Muscle layer of colon (tissue), 2 donors: Measurements from ENCODE around the gene MARS1.
"Not testable (repeated sequence)": the region's sequence is repeated elsewhere in the genome, so short reads cannot be mapped to it uniquely, and the experiment has no call there.

Experiments
- H3K27ac ChIP-seq: one replicate; pipeline ENCODE4 v1.7.0; 2013; ENCODE audit warnings: low read depth, mild to moderate bottlenecking, low read length, moderate library complexity
- H3K27me3 ChIP-seq, 2 donors: one replicate each; pipeline ENCODE4 v1.7.0; 2013; ENCODE audit warnings: low read length in 2 of 2, mild to moderate bottlenecking in 2 of 2; ENCODE audit not compliant: insufficient read depth in 2 of 2, control insufficient read depth in 1 of 2
- H3K36me3 ChIP-seq: one replicate; pipeline ENCODE4 v1.7.0; 2013; ENCODE audit warnings: mild to moderate bottlenecking, low read length; ENCODE audit not compliant: insufficient read depth
- H3K4me1 ChIP-seq: one replicate; pipeline ENCODE4 v1.7.0; 2013; ENCODE audit warnings: mild to moderate bottlenecking, low read length; ENCODE audit not compliant: insufficient read depth
- H3K4me3 ChIP-seq, 2 donors: one replicate each; pipeline ENCODE4 v1.7.0; 2013; ENCODE audit warnings: low read length in 2 of 2, low read depth in 1 of 2, mild to moderate bottlenecking in 1 of 2, moderate library complexity in 1 of 2
- H3K9ac ChIP-seq: one replicate; pipeline ENCODE4 v1.7.0; 2013; ENCODE audit warnings: low read length
- H3K9me3 ChIP-seq: one replicate; pipeline ENCODE4 v1.7.0; 2013; ENCODE audit warnings: mild to moderate bottlenecking, low read length
- donor health status: abdominal sarcoma.
- donor health status: Adenocarcinoma of cecum.

Gene MARS1

DNA sequence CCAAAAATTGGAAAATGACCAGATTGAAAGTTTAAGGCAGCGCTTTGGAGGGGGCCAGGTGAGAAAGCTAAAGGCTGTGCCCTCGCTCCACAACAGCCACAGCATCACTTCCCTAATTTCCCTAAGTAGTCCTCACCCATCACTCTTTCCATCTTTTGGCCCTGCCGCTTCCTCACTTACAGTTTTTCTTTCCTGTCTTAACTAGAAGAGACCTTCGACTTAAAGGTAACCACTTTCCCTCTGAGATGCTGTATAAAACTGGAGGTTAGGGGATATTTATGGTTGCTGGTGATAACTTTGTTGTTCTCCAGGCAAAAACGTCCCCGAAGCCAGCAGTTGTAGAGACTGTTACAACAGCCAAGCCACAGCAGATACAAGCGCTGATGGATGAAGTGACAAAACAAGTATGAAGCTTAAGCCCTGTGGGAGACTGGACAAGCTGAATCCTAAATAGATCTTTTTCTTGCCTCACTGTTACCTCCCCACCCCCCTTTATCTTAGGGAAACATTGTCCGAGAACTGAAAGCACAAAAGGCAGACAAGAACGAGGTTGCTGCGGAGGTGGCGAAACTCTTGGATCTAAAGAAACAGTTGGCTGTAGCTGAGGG, 28.2 kb downstream of the MARS1 start:
- no peak overlapping the region for H3K27ac ChIP-seq
- H3K27me3 ChIP-seq: no peaks in the 10 kb centered on the region
- H3K4me1 ChIP-seq: peaks cover 30% of the 10 kb centered on the region
- H3K9ac ChIP-seq: no peak overlapping the region
- H3K4me3 ChIP-seq: no peak overlapping the region
- H3K36me3 ChIP-seq: peaks cover 59% of the 10 kb centered on the region
- no peaks in the 10 kb centered on the region for H3K9me3 ChIP-seq

DNA sequence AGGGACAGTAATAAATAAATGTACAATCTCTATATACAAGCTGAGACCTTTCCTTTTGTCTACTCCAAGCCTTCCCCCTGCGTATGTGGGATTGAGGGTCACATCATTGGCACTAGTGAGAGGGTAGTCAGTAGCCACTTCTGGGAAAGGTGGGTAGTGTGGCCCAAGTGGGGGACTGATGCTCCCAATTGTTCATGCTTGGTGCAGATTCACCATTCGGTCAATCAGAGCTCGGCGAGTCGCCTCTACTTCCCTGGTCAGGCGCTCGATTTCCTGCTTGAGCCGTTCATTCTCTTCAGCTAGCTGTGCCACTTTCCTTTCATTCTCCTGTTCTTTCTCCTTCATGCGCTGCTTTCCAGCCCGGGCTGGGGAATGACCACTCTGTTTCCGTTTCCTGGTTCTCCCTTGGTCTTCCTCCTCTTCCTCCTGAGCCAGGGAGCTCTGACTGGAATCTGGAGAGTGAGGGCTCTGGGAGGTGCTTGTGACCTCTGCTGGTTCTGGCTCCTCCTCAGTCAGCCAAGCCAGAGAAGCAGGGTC, 28.8 kb downstream of the MARS1 start:
- Histone ChIP-seq H3K27ac (no peak overlapping the region), H3K36me3 (peaks cover 55% of the 10 kb centered on the region), H3K9ac (no peak overlapping the region)

DNA sequence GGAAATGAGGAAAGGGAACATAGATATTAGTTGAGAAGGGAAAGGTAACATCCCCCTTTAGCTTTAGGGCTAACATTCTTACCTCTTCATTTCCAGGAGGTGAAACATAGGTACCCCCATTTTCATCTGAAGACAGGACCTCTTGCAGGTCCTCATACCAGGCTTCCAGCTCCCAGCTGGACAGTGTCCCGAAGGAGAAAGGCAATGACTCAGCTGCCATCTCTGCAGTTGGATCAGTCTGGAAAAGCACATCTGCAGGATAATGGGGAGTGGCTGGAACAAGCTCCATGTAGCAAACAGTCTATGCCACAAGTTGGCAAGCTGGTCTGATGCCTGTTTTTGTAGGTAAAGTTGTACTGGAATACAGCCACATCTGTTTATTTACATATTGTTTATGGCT, 29.3 kb downstream of the MARS1 start:
- H3K27ac ChIP-seq: peak overlapping the region; percentile 67
- no peak overlapping the region for H3K9ac ChIP-seq
- no peaks in the 10 kb centered on the region for H3K27me3 ChIP-seq
- peaks cover 50% of the 10 kb centered on the region for H3K36me3 ChIP-seq
- no peak overlapping the region for H3K4me3 ChIP-seq
- peaks cover 42% of the 10 kb centered on the region for H3K4me1 ChIP-seq
- H3K9me3 ChIP-seq: no peaks in the 10 kb centered on the region

More for the DNA sequence above, 28.8 kb downstream of the MARS1 start:
- Histone ChIP-seq H3K4me3 (no peak overlapping the region), H3K9me3 (no peaks in the 10 kb centered on the region), H3K4me1 (peaks cover 37% of the 10 kb centered on the region), H3K27me3 (no peaks in the 10 kb centered on the region)

GRCh38 chr12:57517718-57518117, 29.9 kb downstream of the MARS1 start:
- H3K4me3 ChIP-seq: peak overlapping the region in 1 of 2 donors; percentile 89
- not testable (repeated sequence) for H3K9ac ChIP-seq, H3K27me3 ChIP-seq, H3K9me3 ChIP-seq
- peak overlapping the region; percentile 67 for H3K27ac ChIP-seq
- peaks cover 45% of the 10 kb centered on the region for H3K36me3 ChIP-seq
- peaks cover 42% of the 10 kb centered on the region for H3K4me1 ChIP-seq

GRCh38 chr12:57518176-57518919, 30.5 kb downstream of the MARS1 start:
- peak overlapping the region; percentile 88 for H3K27ac ChIP-seq
- H3K4me3 ChIP-seq: peak overlapping the region; percentile 1 to 89
- H3K9me3 ChIP-seq: no peaks in the 10 kb centered on the region
- H3K36me3 ChIP-seq: peaks cover 38% of the 10 kb centered on the region
- H3K9ac ChIP-seq: peak overlapping the region; percentile 97
- peaks cover 44% of the 10 kb centered on the region for H3K4me1 ChIP-seq
- H3K27me3 ChIP-seq: no peaks in the 10 kb centered on the region

DNA sequence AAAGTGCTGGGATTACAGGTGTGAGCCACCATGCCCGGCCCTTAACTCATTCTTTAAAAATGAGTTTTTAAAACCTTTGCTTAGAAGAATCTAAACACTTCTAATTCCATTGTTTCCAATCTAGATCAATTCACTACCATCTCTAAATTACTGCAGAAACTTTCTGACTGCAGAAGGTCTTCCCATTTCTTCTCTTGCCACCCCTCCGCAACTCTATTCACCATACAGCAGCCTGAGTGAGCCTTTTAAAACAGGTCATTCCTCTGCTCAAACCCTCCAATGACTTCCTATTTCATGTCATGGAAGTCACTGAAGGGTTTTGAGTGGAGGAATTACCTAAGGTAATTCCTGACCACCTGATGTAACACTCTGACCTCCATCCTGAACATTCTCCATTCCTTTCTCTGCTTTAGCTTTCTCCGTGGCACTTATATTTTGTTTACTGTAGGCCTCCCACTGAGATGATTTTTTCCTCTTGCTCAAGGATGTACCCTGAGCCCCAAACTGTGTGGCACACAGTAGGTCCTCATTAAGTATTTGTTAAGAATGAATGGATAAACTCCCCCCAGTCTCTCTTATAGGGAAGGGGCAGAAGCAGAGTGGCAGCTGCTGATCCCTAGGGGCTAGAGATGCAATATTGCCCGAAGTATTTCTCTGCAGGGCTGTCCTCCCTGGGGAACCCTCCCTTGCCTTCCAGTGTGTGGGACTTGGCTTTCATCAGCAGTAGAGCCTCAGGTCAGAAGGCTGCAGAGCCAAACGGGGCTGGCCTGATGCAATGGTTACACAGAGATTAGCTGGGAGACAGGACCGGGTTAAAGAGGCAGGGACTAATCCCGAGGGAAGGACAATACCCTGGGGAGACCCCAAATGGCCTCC, 31.3 kb downstream of the MARS1 start:
- H3K9ac ChIP-seq: peak overlapping the region; percentile 97

GRCh38 chr12:57519796-57520052, 31.9 kb downstream of the MARS1 start:
- no peaks in the 10 kb centered on the region for H3K27me3 ChIP-seq
- peaks cover 58% of the 10 kb centered on the region for H3K4me1 ChIP-seq
- H3K36me3 ChIP-seq: peaks cover 37% of the 10 kb centered on the region
- H3K9me3 ChIP-seq: no peaks in the 10 kb centered on the region
- peak overlapping the region; percentile 85 to 89 for H3K4me3 ChIP-seq
- H3K9ac ChIP-seq: peak overlapping the region; percentile 97
- peak overlapping the region; percentile 88 for H3K27ac ChIP-seq

More for the DNA sequence above, 31.3 kb downstream of the MARS1 start:
- Histone ChIP-seq H3K4me1 (peaks cover 52% of the 10 kb centered on the region), H3K36me3 (peaks cover 37% of the 10 kb centered on the region), H3K9me3 (no peaks in the 10 kb centered on the region), H3K4me3 (peak overlapping the region; percentile 85 to 89), H3K27ac (peak overlapping the region; percentile 88), H3K27me3 (no peaks in the 10 kb centered on the region)

GRCh38 chr12:57520053-57520818, 32.4 kb downstream of the MARS1 start, which contains the start of gene DDIT3:
Gene DDIT3, minus strand, starts transcription at chr12:57520514. Its CDS starts 3,108 bp downstream, at chr12:57517406.
- H3K9me3 ChIP-seq: no peaks in the 10 kb centered on the region
- peak within 1 kb of the TSS; percentile 85 to 89 for H3K4me3 ChIP-seq
- peaks cover 63% of the 10 kb centered on the region for H3K4me1 ChIP-seq
- peak within 1 kb of the TSS; percentile 88 for H3K27ac ChIP-seq
- no peaks in the 10 kb centered on the region for H3K27me3 ChIP-seq
- H3K36me3 ChIP-seq: peaks cover 37% of the 10 kb centered on the region
- H3K9ac ChIP-seq: peak within 1 kb of the TSS; percentile 97

DNA sequence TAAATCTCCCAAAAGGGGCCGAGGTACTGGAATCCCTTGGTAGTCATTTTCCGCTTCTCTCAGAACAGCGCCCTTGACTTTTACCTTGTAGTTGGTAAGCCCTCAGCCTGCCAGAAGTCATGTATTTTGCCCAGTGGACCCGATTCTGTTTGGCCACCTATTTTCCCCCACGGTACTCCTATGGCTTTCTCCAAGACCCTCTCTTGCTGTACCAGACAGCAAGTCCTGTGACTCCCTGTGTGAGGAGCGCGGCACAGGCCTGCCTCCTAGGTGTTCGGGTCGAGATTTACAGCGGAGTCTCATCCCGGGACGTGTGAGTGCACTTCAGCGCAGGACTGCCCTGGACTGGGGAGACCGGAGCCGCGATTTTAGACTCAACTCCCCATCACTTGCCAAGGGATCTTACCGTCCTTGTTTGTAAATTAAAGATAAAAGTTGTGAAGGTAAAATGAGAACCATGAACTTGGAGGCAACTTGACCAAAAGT, 33.7 kb downstream of the MARS1 start:
- H3K4me1 ChIP-seq: peaks cover 63% of the 10 kb centered on the region
- H3K27me3 ChIP-seq: no peaks in the 10 kb centered on the region
- peaks cover 36% of the 10 kb centered on the region for H3K36me3 ChIP-seq
- H3K27ac ChIP-seq: peak overlapping the region; percentile 83
- H3K9ac ChIP-seq: peak overlapping the region; percentile 55
- peak overlapping the region in 1 of 2 donors; percentile 58 for H3K4me3 ChIP-seq
- no peaks in the 10 kb centered on the region for H3K9me3 ChIP-seq

GRCh38 chr12:57522011-57522886, 34.4 kb downstream of the MARS1 start, which contains the start of gene MBD6:
Gene MBD6, plus strand, starts transcription at chr12:57522824. Its CDS starts 1,480 bp downstream, at chr12:57524304.
- peak within 1 kb of the TSS; percentile 55 to 71 for H3K4me3 ChIP-seq
- H3K9ac ChIP-seq: peak within 1 kb of the TSS; percentile 55
- H3K4me1 ChIP-seq: peaks cover 58% of the 10 kb centered on the region
- peak within 1 kb of the TSS; percentile 83 for H3K27ac ChIP-seq
- H3K36me3 ChIP-seq: peaks cover 33% of the 10 kb centered on the region
- H3K9me3 ChIP-seq: no peaks in the 10 kb centered on the region
- no peaks in the 10 kb centered on the region for H3K27me3 ChIP-seq
